H1 (cell line): ENCODE results near the gene AMPH. TPM values are rescaled to one million over a fixed set of nuclear protein-coding genes. Genes with fewer than 3 reads are reported as not detected.

Experiments used
- CTCF ChIA-PET: fragments of 300-600 bp; sonication (Branson Sonifier 250); formaldehyde crosslinking; loops from one replicate; lab custom pipeline; 2021; ENCODE audit not compliant: partially characterized antibody; lab: Charles Lee
- POLR2A ChIA-PET: fragments of 300-600 bp; sonication (Branson Sonifier 250); formaldehyde crosslinking; loops from one replicate; lab custom pipeline; 2021; ENCODE audit warnings: inconsistent platforms; ENCODE audit not compliant: partially characterized antibody; lab: Charles Lee
- DNase-seq, 2 experiments: peaks; one replicate each; pipeline versions ENCODE4 v3.0.0 to v3.0.0-alpha.2; 2010 to 2022; ENCODE audit warnings: low spot score in 2 of 2, low read depth in 1 of 2, mixed read lengths in 1 of 2
- FAIRE-seq: peaks from 2 replicates; lab custom pipeline; 2011; peaks lifted over from hg19 to GRCh38; lab: Jason Lieb, UNC
- H2AFZ ChIP-seq: 2 replicates; pipeline ENCODE4 v1.8.1; 2012; ENCODE audit warnings: low read length, inconsistent platforms
- H2AK5ac ChIP-seq: 2 replicates; pipeline ENCODE4 v1.6.1; 2013; ENCODE audit warnings: low read depth, low read length
- H2BK120ac ChIP-seq: replicated peaks from 2 replicates; pipeline ENCODE3; 2013; ENCODE audit warnings: low read depth, low read length, inconsistent platforms
- H2BK12ac ChIP-seq: 2 replicates; pipeline ENCODE4 v1.6.1; 2013; ENCODE audit warnings: low read depth, low read length
- H2BK15ac ChIP-seq: 2 replicates; pipeline ENCODE4 v1.6.1; 2013; ENCODE audit warnings: low read length
- H2BK20ac ChIP-seq: 2 replicates; pipeline ENCODE4 v1.6.1; 2013; ENCODE audit warnings: low read length
- H2BK5ac ChIP-seq: 2 replicates; pipeline ENCODE4 v1.6.1; 2013; ENCODE audit warnings: low read depth, low read length
- H3K14ac ChIP-seq: 2 replicates; pipeline ENCODE4 v1.6.1; 2013; ENCODE audit warnings: inconsistent platforms; ENCODE audit not compliant: insufficient read length
- H3K18ac ChIP-seq: 2 replicates; pipeline ENCODE4 v1.6.1; 2013; ENCODE audit warnings: low read length; ENCODE audit errors: extremely low read depth
- H3K23ac ChIP-seq: 2 replicates; pipeline ENCODE4 v1.6.1; 2013; ENCODE audit warnings: inconsistent platforms; ENCODE audit not compliant: insufficient read length
- H3K23me2 ChIP-seq: 2 replicates; pipeline ENCODE4 v1.6.1; 2013; ENCODE audit warnings: low read depth, low read length
- H3K27ac ChIP-seq: 2 replicates; pipeline ENCODE4 v1.6.1; 2011; ENCODE audit warnings: low read depth, low read length, inconsistent platforms
- H3K27me3 ChIP-seq, 4 experiments: replicated peaks in 1 of 4; 1 replicate in 1 of 4; 2 replicates in 3 of 4; pipeline versions ENCODE4 v1.6.1 to v1.8.1; 2011 to 2013; ENCODE audit warnings: low read length in 3 of 4, mild to moderate bottlenecking in 3 of 4, inconsistent platforms in 2 of 4, mixed read lengths in 2 of 4, moderate library complexity in 1 of 4; ENCODE audit not compliant: control insufficient read depth in 3 of 4, insufficient read depth in 3 of 4; ENCODE audit errors: extremely low read depth in 1 of 4
- H3K36me3 ChIP-seq, 4 experiments: 2 replicates each; pipeline versions ENCODE4 v1.6.1 to v1.8.1; 2011 to 2013; ENCODE audit warnings: mild to moderate bottlenecking in 4 of 4, low read length in 3 of 4, moderate library complexity in 2 of 4, control low read depth in 1 of 4, inconsistent platforms in 1 of 4; ENCODE audit not compliant: insufficient read depth in 4 of 4, control insufficient read depth in 2 of 4
- H3K4ac ChIP-seq: replicated peaks from 2 replicates; pipeline ENCODE3; 2013; ENCODE audit warnings: low read length, low read depth, mixed read lengths, inconsistent platforms; ENCODE audit not compliant: insufficient read length
- H3K4me1 ChIP-seq, 4 experiments: replicated peaks in 1 of 4; 1 replicate in 1 of 4; 2 replicates in 3 of 4; pipeline versions ENCODE4 v1.6.1 to v1.8.1; 2011 to 2013; ENCODE audit warnings: low read length in 3 of 4, inconsistent platforms in 2 of 4, mixed read lengths in 1 of 4; ENCODE audit not compliant: insufficient read depth in 4 of 4, control insufficient read depth in 3 of 4
- H3K4me2 ChIP-seq, 2 experiments: 2 replicates each; pipeline versions ENCODE4 v1.6.1 to v1.8.1; 2011 to 2013; ENCODE audit warnings: low read depth in 2 of 2, low read length in 2 of 2, control low read depth in 1 of 2, inconsistent platforms in 1 of 2, mild to moderate bottlenecking in 1 of 2; ENCODE audit not compliant: insufficient read depth in 1 of 2
- H3K4me3 ChIP-seq, 4 experiments: fragments of 200-600, 300-600 bp in 1 of 4; sonication (generic), shearing (Covaris generic), sonication (Bioruptor Twin) in 1 of 4; 2 replicates each; pipeline versions ENCODE4 v1.5.1 to v1.8.1; 2011 to 2016; ENCODE audit warnings: low read length in 4 of 4, low read depth in 3 of 4, control low read depth in 2 of 4, inconsistent platforms in 2 of 4, mild to moderate bottlenecking in 2 of 4, mixed read lengths in 1 of 4, moderate library complexity in 1 of 4; ENCODE audit not compliant: insufficient read depth in 2 of 4; ENCODE audit errors: extremely low read depth in 1 of 4
- H3K56ac ChIP-seq: replicated peaks from 2 replicates; pipeline ENCODE3; 2013; ENCODE audit warnings: low read depth, mild to moderate bottlenecking, mixed read lengths, low read length, inconsistent platforms; ENCODE audit not compliant: insufficient read length
- H3K79me1 ChIP-seq: 2 replicates; pipeline ENCODE4 v1.6.1; 2013; ENCODE audit warnings: low read depth, low read length, control low read depth
- H3K79me2 ChIP-seq, 2 experiments: 2 replicates each; pipeline versions ENCODE4 v1.6.1 to v1.8.1; 2012 to 2013; ENCODE audit warnings: low read length in 2 of 2, mild to moderate bottlenecking in 2 of 2, inconsistent platforms in 1 of 2; ENCODE audit not compliant: insufficient read depth in 2 of 2, control insufficient read depth in 1 of 2
- H3K9ac ChIP-seq, 4 experiments: replicated peaks in 1 of 4; 1 replicate in 1 of 4; 2 replicates in 3 of 4; pipeline versions ENCODE4 v1.6.1 to v1.8.1; 2011 to 2013; ENCODE audit warnings: low read depth in 3 of 4, low read length in 3 of 4, control low read depth in 2 of 4, mild to moderate bottlenecking in 2 of 4, moderate library complexity in 2 of 4, inconsistent platforms in 1 of 4; ENCODE audit errors: extremely low read depth in 1 of 4
- H3K9me3 ChIP-seq, 2 experiments: 2 replicates each; pipeline versions ENCODE4 v1.6.1 to v1.8.1; 2012 to 2013; ENCODE audit warnings: mild to moderate bottlenecking in 2 of 2, moderate library complexity in 2 of 2, control low read depth in 1 of 2, inconsistent platforms in 1 of 2, low read depth in 1 of 2, low read length in 1 of 2, mixed read lengths in 1 of 2; ENCODE audit not compliant: insufficient read depth in 2 of 2
- H4K20me1 ChIP-seq, 2 experiments: replicated peaks in 1 of 2; 2 replicates each; pipeline versions ENCODE3 to v1.8.1; 2011 to 2013; ENCODE audit warnings: inconsistent platforms in 2 of 2, low read length in 2 of 2, mild to moderate bottlenecking in 1 of 2; ENCODE audit not compliant: insufficient read depth in 2 of 2, control insufficient read depth in 1 of 2
- H4K5ac ChIP-seq: 2 replicates; pipeline ENCODE4 v1.6.1; 2013; ENCODE audit warnings: low read length, low read depth, mixed read lengths, inconsistent platforms; ENCODE audit not compliant: insufficient read length
- H4K8ac ChIP-seq: 2 replicates; pipeline ENCODE4 v1.8.0; 2013; ENCODE audit warnings: mild to moderate bottlenecking, moderate library complexity, low read length, inconsistent platforms; ENCODE audit not compliant: insufficient read depth; ENCODE audit errors: extremely low read depth
- H4K91ac ChIP-seq: replicated peaks from 2 replicates; pipeline ENCODE3; 2013; ENCODE audit warnings: low read length, mixed read lengths, inconsistent platforms; ENCODE audit not compliant: insufficient read length
- CHD1 ChIP-seq: IDR thresholded peaks from 2 replicates; pipeline ENCODE4 v1.6.1; 2012; ENCODE audit warnings: low read depth, low read length, improper control_type of control experiment
- MAFK ChIP-seq: IDR thresholded peaks from 2 replicates; pipeline ENCODE4 v1.6.1; 2012; ENCODE audit warnings: low read depth, mild to moderate bottlenecking, improper control_type of control experiment, low read length
- POU5F1 ChIP-seq: IDR thresholded peaks from 2 replicates; pipeline ENCODE4 v1.6.1; 2011; ENCODE audit warnings: low read depth, mild to moderate bottlenecking, low read length, moderate library complexity
- WGBS, 2 experiments: shearing (Covaris generic) in 1 of 2; methylation state at CpG; one replicate each; pipeline versions ENCODE4 v1.1.6 to v1.1.7; 2013 to 2015; ENCODE audit warnings: low lambda C conversion rate in 2 of 2, mixed read lengths in 2 of 2, inconsistent platforms in 1 of 2, low coverage in 1 of 2, missing lambda C conversion rate in 1 of 2; ENCODE audit not compliant: insufficient replicate concordance in 2 of 2, insufficient coverage in 1 of 2, insufficient read length in 1 of 2; ENCODE audit errors: extremely low coverage in 1 of 2, missing lambda C conversion rate in 1 of 2; 5-methylcytosine and 5-hydroxymethylcytosine counted together
- polyA plus RNA-seq, 7 experiments: library from polyadenylated mRNA; depleted of rRNA in 3 of 7; stranded (reverse) in 5 of 7; unstranded in 2 of 7; fragments of >200 nt in 5 of 7; fragments of 200-250 nt in 2 of 7; gene quantifications; 1 replicate in 5 of 7; 2 replicates in 1 of 7; 4 replicates in 1 of 7; pipeline versions ENCODE4 v1.2.1 to v1.2.3, GENCODE V29; 2011 to 2013; ENCODE audit warnings: missing spikeins in 2 of 7, mixed read lengths in 2 of 7
- total RNA-seq: library from RNA; stranded (reverse); fragmentation: NEBNext Ultra II Directional; extraction: Animal tissue kit (Norgen Biotek cat#: 25700); gene quantifications from 2 replicates; pipeline ENCODE4 v1.2.1, GENCODE V29; 2021

The AMPH gene
- total and polyA plus RNA-seq, 2 of the 8 experiments (the other 6 are each of a cell fraction or from before 2014, with no cell fraction given), result 7.3 to 12.2 TPM

DNA sequence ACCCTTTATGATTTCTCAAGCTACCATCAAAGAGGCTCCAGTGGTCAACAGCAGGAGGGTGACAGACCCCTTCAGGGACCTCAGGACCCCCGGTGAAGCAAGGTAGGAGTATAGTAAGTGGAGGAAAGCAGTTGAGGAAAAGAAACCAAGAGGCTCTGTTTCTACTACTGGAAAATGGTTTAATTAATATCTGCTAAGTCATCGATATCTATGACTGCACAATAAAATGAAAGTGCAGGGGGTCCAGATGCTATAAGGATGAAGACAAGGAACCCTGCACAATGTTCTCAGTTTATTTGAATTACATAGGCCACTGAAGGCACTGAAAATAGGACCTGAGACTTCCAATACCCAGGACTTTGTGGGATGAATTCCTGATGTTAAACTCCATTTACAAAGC lies 23.7 kb downstream of the AMPH start:
- no peaks in the 10 kb centered on the region for H3K4me1 ChIP-seq
- ChIA-PET POLR2A (no interaction called here), CTCF (no interaction called here)
- H2AFZ ChIP-seq, result no peak overlapping the region
- H3K79me1 ChIP-seq, result no peaks in the 10 kb centered on the region
- peaks cover 0 to 2% of the 10 kb centered on the region in 2 experiments for H4K20me1 ChIP-seq
- no peak overlapping the region for H2BK12ac ChIP-seq
- H3K79me2 ChIP-seq, result no peaks in the 10 kb centered on the region
- H3K36me3 ChIP-seq, result no peaks in the 10 kb centered on the region
- no peaks in the 10 kb centered on the region for H3K23me2 ChIP-seq
- no peak overlapping the region for H2BK20ac ChIP-seq
- H3K23ac ChIP-seq, result no peak overlapping the region
- H2BK15ac ChIP-seq, result no peak overlapping the region
- no peak overlapping the region for H2BK120ac ChIP-seq
- H3K4me3 ChIP-seq, result no peak overlapping the region
- no peak overlapping the region for H3K27ac ChIP-seq
- H4K8ac ChIP-seq, result no peak overlapping the region
- no peak for FAIRE-seq
- WGBS, 2 experiments, result 89% methylated on average over 2 of the region's 2 CpGs; no CpG with 5 or more reads in 1 of the 2 experiments
- no peak overlapping the region for H4K91ac ChIP-seq
- no peak overlapping the region for H3K4me2 ChIP-seq
- H3K56ac ChIP-seq, result no peak overlapping the region
- H2BK5ac ChIP-seq, result no peak overlapping the region
- no peak overlapping the region for H3K4ac ChIP-seq
- no peaks in the 10 kb centered on the region; a peak in 1 of 7 replicates for H3K27me3 ChIP-seq
- H4K5ac ChIP-seq, result no peak overlapping the region
- H2AK5ac ChIP-seq, result no peak overlapping the region
- no peak overlapping the region for H3K9ac ChIP-seq
- H3K9me3 ChIP-seq, result no peaks in the 10 kb centered on the region
- no peak for DNase-seq
- H3K14ac ChIP-seq, result no peak overlapping the region
- no peak overlapping the region for H3K18ac ChIP-seq
- no peak for TF ChIP-seq POU5F1
- TF ChIP-seq MAFK, result no peak
- TF ChIP-seq CHD1, result no peak
